ENCODE results near the gene BSCL2.
A peak's percentile ranks its signal among the peaks of the same experiment; 100 is the strongest.

Gene BSCL2

GRCh38 chr11:62716816-62717215 lies 9.6 kb upstream of the BSCL2 start:
- TF ChIP-seq EZH2phosphoT487 (IDR thresholded peaks at IDR 0.05; ENCODE audit: low read depth), result no peak
- TF ChIP-seq CTCF (IDR thresholded peaks at IDR 0.05; ENCODE audit: low read depth, low read length), result no peak
- H3K4me3 ChIP-seq (ENCODE audit: low read length), result no peak overlapping the region
- H4K20me1 ChIP-seq (ENCODE audit: insufficient read depth, low read length), result no peaks in the 10 kb centered on the region
- H3K79me2 ChIP-seq (ENCODE audit: low read length), result peaks cover 64% of the 10 kb centered on the region
- H2AFZ ChIP-seq (ENCODE audit: low read depth, low read length), result no peak overlapping the region
- H3K27me3 ChIP-seq (ENCODE audit: low read depth, low read length), result no peaks in the 10 kb centered on the region
- peaks cover 85% of the 10 kb centered on the region for H3K36me3 ChIP-seq (replicated peaks; ENCODE audit: low read depth, low read length)
- H3K4me2 ChIP-seq (ENCODE audit: low read length), result no peak overlapping the region
- H3K27ac ChIP-seq (ENCODE audit: low read length), result no peak overlapping the region
- H3K4me1 ChIP-seq (ENCODE audit: low read length), result no peaks in the 10 kb centered on the region
- H3K9ac ChIP-seq (ENCODE audit: low read length), result no peak overlapping the region
- no peaks in the 10 kb centered on the region for H3K9me3 ChIP-seq (ENCODE audit: insufficient read depth, low read length)

- H3K9me3 ChIP-seq (ENCODE audit: insufficient read depth, low read length), result no peaks in the 10 kb centered on the region
- no peaks in the 10 kb centered on the region for H4K20me1 ChIP-seq (ENCODE audit: insufficient read depth, low read length)
- H3K9ac ChIP-seq (ENCODE audit: low read length), result no peak overlapping the region
- H2AFZ ChIP-seq (ENCODE audit: low read depth, low read length), result no peak overlapping the region
- no peaks in the 10 kb centered on the region for H3K27me3 ChIP-seq (ENCODE audit: low read depth, low read length)
- H3K79me2 ChIP-seq (ENCODE audit: low read length), result peaks cover 57% of the 10 kb centered on the region
- H3K27ac ChIP-seq (ENCODE audit: low read length), result no peak overlapping the region
- TF ChIP-seq CTCF (IDR thresholded peaks at IDR 0.05; ENCODE audit: low read depth, low read length) (no peak), EZH2phosphoT487 (IDR thresholded peaks at IDR 0.05; ENCODE audit: low read depth) (no peak)
- H3K36me3 ChIP-seq (replicated peaks; ENCODE audit: low read depth, low read length), result peaks cover 84% of the 10 kb centered on the region
- no peaks in the 10 kb centered on the region for H3K4me1 ChIP-seq (ENCODE audit: low read length)
- H3K4me2 ChIP-seq (ENCODE audit: low read length), result no peak overlapping the region
- H3K4me3 ChIP-seq (ENCODE audit: low read length), result no peak overlapping the region
Measured at GRCh38 chr11:62716206-62716605, 9.0 kb upstream of the BSCL2 start.

GRCh38 chr11:62715150-62716130 lies 8.2 kb upstream of the BSCL2 start:
- Histone ChIP-seq H3K9ac (ENCODE audit: low read length) (no peak overlapping the region), H3K4me3 (ENCODE audit: low read length) (no peak overlapping the region), H3K4me1 (ENCODE audit: low read length) (no peaks in the 10 kb centered on the region), H3K36me3 (replicated peaks; ENCODE audit: low read depth, low read length) (peaks cover 84% of the 10 kb centered on the region), H3K4me2 (ENCODE audit: low read length) (no peak overlapping the region), H3K27ac (ENCODE audit: low read length) (no peak overlapping the region), H2AFZ (ENCODE audit: low read depth, low read length) (no peak overlapping the region), H3K9me3 (ENCODE audit: insufficient read depth, low read length) (no peaks in the 10 kb centered on the region), H4K20me1 (ENCODE audit: insufficient read depth, low read length) (no peaks in the 10 kb centered on the region), H3K27me3 (ENCODE audit: low read depth, low read length) (no peaks in the 10 kb centered on the region), H3K79me2 (ENCODE audit: low read length) (peaks cover 51% of the 10 kb centered on the region)
- TF ChIP-seq EZH2phosphoT487 (IDR thresholded peaks at IDR 0.05; ENCODE audit: low read depth) (no peak), CTCF (IDR thresholded peaks at IDR 0.05; ENCODE audit: low read depth, low read length) (no peak)

GRCh38 chr11:62713343-62713742 lies 6.1 kb upstream of the BSCL2 start:
- Histone ChIP-seq H3K27me3 (ENCODE audit: low read depth, low read length) (no peaks in the 10 kb centered on the region), H3K4me2 (ENCODE audit: low read length) (no peak overlapping the region), H3K4me3 (ENCODE audit: low read length) (no peak overlapping the region), H3K9ac (ENCODE audit: low read length) (no peak overlapping the region), H2AFZ (ENCODE audit: low read depth, low read length) (no peak overlapping the region), H3K27ac (ENCODE audit: low read length) (0 out of 2 replicates have a peak overlapping the region, but pooled peaks have one; percentile 21), H3K9me3 (ENCODE audit: insufficient read depth, low read length) (no peaks in the 10 kb centered on the region), H3K79me2 (ENCODE audit: low read length) (peaks cover 36% of the 10 kb centered on the region), H3K36me3 (replicated peaks; ENCODE audit: low read depth, low read length) (peaks cover 80% of the 10 kb centered on the region), H3K4me1 (ENCODE audit: low read length) (peaks cover 16% of the 10 kb centered on the region), H4K20me1 (ENCODE audit: insufficient read depth, low read length) (no peaks in the 10 kb centered on the region)
- TF ChIP-seq EZH2phosphoT487 (IDR thresholded peaks at IDR 0.05; ENCODE audit: low read depth), result no peak
- no peak for TF ChIP-seq CTCF (IDR thresholded peaks at IDR 0.05; ENCODE audit: low read depth, low read length)
